D721Med (cell line): ENCODE data around the gene NOL6.

Source experiments
- DNase-seq: peaks from one replicate; pipeline ENCODE4 v3.0.0; 2011; ENCODE audit warnings: low spot score; ENCODE audit not compliant: insufficient read length
- FAIRE-seq: peaks from 2 replicates; lab custom pipeline; 2011; peaks lifted over from hg19 to GRCh38; lab: Jason Lieb, UNC
- TF ChIP-seq, protein P1 (sequence below): IDR thresholded peaks from 2 replicates; pipeline ENCODE4 v1.5.1; 2012; ENCODE audit warnings: mild to moderate bottlenecking, control low read depth; ENCODE audit not compliant: insufficient read depth; ENCODE audit errors: missing control alignments

NOL6 gene

GRCh38 chr9:33475357-33475756 is 1.6 kb upstream of the NOL6 start:
- DNase-seq = no peak
- FAIRE-seq = no peak
- TF ChIP-seq, protein P1, sequence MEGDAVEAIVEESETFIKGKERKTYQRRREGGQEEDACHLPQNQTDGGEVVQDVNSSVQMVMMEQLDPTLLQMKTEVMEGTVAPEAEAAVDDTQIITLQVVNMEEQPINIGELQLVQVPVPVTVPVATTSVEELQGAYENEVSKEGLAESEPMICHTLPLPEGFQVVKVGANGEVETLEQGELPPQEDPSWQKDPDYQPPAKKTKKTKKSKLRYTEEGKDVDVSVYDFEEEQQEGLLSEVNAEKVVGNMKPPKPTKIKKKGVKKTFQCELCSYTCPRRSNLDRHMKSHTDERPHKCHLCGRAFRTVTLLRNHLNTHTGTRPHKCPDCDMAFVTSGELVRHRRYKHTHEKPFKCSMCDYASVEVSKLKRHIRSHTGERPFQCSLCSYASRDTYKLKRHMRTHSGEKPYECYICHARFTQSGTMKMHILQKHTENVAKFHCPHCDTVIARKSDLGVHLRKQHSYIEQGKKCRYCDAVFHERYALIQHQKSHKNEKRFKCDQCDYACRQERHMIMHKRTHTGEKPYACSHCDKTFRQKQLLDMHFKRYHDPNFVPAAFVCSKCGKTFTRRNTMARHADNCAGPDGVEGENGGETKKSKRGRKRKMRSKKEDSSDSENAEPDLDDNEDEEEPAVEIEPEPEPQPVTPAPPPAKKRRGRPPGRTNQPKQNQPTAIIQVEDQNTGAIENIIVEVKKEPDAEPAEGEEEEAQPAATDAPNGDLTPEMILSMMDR = no peak

DNA sequence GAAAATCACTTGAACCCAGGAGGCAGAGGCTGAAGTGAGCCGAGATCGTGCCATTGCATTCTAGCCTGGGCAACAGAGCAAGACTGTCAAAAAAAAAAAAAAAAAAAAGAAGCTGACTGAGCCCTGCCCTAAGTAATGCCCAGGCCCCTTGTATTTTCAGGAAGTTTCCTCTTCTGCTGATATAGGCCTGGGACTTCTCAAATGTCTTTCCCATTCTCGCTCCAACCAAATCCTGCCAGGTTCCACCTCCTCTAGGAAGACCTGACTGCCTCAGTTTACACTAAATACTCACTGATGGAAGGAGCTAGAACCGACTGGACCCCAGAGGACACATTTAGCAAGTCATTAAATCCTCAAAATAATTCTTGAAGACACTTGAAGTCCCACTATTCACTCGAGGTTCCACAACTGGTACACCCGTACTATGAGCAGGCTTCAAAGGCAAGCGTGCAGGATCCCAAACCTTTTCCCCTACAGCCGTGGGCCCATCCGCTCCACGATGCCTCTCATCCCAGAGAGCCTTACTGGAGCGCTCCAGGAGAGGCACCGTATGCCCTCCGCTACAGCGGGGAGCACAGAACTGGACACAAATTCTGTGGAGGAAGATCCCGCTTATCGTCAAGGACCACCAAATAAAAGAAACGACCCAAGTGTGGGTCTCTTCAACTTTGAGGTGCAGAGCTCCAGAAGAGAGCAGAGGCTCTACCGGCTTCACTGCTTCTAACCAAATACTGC is 676 bp downstream of the NOL6 start:
- TF ChIP-seq, protein P1 = no peak
- DNase-seq = no peak

DNA sequence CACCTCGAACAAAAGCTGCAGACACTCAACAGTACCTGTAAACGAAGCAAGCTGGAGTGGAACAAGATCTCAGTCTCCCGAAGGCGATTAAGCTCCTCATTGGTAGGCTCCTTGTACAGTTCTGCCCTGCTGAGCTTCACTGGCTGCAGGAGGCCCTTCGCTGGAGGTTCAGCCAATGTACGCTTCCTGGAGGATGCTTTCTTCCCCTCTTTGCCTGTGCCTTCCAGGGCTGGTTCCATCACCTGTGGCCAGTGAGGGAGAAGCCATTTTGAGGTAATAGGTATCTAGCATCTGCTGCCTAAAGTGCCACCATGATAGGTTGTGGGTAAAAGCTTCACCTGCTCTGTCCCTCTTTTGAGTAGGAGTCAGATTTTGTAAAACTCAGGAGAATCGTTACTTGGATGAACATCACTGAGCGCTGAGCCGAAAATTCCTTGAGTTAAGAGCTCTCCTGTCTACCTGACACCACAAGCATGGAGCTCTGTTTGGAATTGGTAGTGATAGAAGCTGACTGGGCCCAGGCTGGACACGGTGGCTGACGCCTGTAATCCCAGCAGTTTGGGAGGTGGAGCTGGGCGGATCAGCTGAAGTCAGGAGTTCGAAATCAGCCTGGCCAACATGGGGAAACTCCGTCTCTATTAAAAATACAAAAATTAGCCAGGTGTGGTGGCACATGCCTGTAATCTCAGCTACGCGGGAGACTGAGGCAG is 1.4 kb downstream of the NOL6 start:
- FAIRE-seq (no peak), DNase-seq (no peak)
- TF ChIP-seq, protein P1 = no peak

More for the DNA sequence above, 676 bp downstream of the NOL6 start:
- no peak for FAIRE-seq

GRCh38 chr9:33471361-33471760 is 2.4 kb downstream of the NOL6 start:
- FAIRE-seq = no peak
- no peak for DNase-seq

GRCh38 chr9:33469891-33470290 is 3.8 kb downstream of the NOL6 start:
- FAIRE-seq = no peak

More at GRCh38 chr9:33471361-33471760, 2.4 kb downstream of the NOL6 start:
- TF ChIP-seq, protein P1 = no peak

DNA sequence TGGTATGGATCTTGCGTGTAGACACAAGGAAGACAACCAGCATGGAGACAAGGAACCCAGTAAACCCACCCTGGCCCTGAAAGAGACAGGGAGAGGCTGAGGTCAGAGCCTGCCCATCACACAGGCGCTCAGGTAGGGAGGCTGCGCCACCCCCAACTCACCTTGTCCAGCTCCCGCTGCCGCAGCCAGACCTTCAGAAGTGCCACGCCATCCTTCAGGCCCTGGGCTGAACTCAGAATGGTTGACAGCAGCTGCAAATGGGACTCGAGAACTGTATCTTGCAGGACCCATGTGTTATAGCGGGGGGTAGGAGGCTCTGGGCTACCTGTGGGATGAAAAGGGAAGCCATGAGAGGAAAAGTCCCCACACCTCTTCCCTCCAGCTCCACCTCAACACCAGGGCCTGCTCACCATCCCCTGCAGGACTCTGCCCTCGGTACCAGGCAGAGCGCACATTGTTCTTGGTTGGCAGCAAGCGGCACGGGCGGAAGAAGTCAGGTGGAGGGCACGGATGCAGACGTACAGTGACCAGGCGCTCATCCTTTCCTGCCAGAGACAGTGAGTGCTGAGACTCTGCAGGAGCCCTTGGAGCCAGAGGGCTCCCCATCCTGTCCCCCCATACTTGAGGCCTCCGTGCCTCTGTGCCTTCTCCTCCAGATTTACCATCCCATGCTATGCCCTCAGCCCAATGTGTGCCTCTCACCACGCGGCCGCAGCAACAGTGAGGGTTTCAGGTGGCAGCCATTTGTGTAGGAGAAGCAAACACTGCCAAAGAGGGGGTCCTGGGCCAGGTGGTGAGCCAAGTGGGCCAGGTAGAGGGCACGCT is 4.7 kb downstream of the NOL6 start:
- DNase-seq (no peak), FAIRE-seq (no peak)
- TF ChIP-seq, protein P1 = no peak

More at GRCh38 chr9:33469891-33470290, 3.8 kb downstream of the NOL6 start:
- TF ChIP-seq, protein P1 = no peak
- no peak for DNase-seq
